Right forelimb (tissue), 1 donor: ENCODE measurements around the gene ATAT1.

Experiments used
- DNase-seq: peaks from one replicate; pipeline ENCODE4 v3.0.0-alpha.2; 2018

ATAT1 gene

DNA sequence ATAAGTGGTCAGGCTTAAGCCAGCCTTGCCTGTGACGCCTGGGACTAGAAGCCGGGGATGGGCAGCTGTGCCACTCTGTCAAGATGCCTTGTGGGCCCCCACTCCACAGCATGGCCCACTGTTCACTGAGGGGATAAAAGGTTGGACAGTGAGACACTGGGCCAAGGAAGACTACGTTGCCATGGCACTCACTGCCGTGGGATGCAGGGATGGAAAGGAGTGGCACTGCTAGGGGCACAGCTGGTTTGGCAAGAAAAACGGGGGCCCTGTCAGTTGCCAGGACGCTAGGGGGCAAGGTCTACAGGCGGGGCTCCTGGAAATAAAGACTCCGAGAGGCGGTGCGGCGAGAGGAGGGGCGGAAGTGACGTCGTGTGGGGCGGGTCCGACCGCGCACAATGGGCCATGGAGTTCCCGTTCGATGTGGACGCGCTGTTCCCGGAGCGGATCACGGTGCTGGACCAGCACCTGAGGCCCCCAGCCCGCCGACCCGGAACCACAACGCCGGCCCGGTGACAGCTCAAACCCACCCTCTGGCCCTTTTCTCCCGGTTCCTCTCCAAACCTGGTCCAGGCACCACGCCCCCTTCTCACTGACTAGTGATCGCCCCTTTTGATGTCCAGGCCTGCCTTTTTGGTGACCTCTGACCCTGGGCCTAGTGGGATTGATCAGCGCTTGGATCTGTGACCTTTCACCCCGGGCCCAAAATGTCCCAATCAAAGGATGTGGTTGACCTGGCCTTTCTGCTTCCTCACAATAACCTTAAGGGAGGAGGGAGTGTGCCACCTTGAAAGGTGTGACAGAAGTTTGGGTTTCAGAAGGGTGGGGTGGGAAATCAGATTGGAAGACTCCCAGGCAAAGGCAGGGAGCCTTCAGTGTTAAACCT, at the start of gene ATAT1:
TSS of gene ATAT1 (plus strand) at position 391 of the 883 bp plus-strand sequence.
- peak; percentile 92 for DNase-seq

DNA sequence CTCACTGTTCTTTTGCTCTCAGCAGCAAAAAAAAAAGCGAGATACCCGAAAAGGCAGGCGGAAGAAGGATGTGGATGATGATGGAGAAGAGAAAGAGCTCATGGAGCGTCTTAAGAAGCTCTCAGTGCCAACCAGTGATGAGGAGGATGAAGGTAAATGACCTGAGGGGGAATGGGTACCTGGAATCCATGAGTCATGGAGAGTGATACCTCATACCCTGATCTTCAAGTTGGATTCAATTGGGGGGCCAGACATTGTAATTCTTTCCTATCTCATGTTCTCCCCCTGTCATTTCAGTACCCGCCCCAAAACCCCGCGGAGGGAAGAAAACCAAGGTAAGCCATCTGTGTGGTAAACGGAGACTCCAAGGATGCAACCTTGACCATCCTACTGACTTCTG, 48.6 kb upstream of the ATAT1 start:
- DNase-seq = no peak

DNA sequence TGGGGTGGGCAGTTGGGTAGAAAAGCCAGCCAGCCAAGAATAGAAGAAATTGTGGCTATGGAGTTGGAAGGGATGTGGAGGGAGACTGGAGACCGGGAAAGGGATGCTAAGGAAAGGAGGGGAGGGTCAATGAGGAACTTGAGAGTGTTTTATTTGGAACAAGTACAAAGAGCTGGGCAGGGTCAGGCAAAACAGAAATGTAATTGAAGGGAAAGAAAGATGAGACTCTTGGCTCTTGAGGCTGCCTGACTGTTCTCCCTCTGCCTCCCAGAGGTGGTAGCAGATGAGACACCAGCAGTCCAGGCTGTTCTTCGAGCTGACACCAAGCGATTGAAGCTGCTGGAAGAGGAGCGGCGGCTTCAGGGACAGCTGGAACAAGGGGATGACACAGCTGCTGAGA, 42.8 kb upstream of the ATAT1 start:
- no peak for DNase-seq

DNA sequence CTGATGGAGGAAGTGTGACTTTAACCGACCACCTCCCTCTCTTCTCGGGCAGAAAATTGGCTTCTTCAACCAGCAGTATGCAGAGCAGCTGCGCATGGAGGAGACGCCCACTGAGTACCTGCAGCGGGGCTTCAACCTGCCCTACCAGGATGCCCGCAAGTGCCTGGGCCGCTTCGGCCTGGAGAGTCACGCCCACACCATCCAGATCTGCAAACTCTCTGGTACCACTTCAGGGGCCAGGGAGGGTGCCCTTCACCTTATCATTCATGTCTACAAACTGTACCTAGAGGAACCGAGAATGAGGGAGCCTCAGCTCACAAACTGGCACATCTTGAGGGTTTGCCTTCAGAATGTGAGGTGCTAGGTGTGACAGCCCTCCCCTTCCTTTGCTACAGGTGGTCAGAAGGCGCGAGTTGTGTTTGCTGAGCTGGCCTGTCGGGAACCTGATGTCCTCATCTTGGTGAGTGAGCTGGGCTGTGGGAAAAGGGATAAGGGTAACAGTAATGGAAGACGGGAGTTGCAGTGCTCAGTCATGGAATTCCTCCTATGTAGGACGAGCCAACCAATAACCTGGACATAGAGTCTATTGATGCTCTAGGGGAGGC, 36.8 kb upstream of the ATAT1 start:
- DNase-seq = no peak

DNA sequence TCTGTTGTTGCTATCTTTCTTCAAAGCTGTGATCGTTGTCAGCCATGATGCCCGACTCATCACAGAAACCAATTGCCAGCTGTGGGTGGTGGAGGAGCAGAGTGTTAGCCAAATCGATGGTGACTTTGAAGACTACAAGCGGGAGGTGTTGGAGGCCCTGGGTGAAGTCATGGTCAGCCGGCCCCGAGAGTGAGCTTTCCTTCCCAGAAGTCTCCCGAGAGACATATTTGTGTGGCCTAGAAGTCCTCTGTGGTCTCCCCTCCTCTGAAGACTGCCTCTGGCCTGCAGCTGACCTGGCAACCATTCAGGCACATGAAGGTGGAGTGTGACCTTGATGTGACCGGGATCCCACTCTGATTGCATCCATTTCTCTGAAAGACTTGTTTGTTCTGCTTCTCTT, 36.2 kb upstream of the ATAT1 start:
- DNase-seq = no peak

DNA sequence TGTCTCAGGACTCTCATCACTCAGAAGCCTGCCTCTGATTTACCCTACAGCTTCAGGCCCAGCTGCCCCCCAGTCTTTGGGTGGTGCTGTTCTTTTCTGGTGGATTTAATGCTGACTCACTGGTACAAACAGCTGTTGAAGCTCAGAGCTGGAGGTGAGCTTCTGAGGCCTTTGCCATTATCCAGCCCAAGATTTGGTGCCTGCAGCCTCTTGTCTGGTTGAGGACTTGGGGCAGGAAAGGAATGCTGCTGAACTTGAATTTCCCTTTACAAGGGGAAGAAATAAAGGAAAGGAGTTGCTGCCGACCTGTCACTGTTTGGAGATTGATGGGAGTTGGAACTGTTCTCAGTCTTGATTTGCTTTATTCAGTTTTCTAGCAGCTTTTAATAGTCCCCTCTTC, 35.7 kb upstream of the ATAT1 start:
- no peak for DNase-seq

DNA sequence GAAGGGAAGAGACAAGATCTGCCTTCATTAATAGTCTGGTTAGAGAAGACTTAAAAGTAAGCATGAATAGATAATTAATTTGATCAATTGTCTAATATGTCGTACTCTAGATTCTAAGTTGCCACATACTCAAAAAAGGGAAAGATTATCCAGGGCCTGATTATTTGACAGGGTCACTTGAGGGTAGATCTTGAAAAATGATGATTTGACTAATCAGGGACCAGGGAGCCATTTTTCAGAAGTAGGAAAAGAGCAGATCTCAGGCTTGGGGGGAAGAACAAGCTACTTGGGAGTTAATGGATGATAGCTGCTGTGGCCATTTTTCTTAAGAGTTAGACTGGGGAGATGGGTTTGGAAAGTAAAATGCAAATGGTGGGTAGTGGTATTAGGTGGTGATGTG, 34.4 kb upstream of the ATAT1 start:
- no peak for DNase-seq

DNA sequence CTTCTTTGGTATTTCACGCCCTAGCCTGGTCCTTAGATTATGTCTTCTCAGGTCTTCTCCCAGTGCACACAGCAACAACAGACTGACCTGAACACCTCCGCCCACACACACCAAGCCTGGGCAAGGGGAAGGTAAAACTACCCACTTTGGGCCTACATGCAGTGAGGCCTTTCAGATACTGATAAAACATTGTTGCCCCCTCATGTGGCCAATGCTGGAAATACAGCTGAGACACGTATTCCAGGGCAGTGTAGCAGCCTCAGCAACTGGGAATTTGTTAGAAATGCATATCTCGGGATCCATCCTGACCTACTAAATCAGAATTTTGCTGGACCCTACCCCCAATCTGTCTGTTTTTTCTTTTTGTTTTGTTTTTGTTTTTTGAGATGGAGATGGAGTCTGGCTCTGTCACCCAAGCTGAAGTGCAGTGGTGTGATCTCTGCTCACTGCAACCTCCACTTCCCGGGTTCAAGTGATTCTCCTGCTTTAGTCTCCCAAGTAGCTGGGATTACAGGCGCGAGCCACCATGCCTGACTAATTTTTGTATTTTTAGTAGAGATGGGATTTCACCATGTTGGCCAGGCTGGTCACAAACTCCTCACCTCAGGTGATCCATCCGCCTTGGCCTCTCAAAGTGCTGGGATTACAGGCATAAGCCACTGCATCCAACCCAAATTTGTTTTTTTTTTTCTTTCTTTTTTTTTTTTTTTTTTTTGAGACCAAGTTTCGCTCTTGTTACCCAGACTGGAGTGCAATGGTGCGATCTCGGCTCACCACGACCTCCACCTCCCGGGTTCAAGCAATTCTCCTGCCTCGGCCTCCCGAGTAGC, 29.1 kb upstream of the ATAT1 start:
- DNase-seq = peak; percentile 79

DNA sequence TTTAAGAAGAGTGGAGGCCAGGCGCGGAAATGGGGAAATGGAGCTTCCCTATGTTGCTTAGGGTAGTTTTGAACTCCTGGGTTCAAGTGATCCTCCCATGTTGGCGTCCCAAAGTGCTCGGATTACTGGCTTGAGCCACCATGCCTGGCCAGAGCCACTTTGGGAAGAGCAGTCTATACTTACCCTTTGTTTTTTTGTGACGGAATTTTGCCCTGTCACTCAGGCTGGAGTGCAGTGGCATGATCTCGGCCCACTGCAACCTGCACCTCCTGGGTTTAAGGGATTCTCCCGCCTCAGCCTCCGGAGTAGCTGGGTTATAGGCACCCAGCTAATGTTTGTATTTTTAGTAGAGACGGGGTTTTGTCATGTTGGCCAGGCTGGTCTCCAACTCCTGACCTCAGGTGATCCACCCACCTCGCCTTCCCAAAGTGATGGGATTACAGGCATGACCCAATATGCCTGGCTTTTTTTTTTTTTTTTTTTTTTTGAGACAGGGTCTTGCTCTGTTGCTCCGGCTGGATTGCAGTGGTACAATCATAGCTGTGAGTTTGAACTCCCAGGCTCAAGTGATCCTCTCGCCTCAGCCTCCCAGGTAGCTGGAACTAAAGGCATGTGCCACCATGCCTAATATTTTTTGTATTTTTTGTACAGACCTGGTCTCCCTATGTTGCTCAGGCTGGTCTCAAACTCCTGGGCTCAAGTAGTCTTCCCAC, 27.6 kb upstream of the ATAT1 start:
- no peak for DNase-seq

DNA sequence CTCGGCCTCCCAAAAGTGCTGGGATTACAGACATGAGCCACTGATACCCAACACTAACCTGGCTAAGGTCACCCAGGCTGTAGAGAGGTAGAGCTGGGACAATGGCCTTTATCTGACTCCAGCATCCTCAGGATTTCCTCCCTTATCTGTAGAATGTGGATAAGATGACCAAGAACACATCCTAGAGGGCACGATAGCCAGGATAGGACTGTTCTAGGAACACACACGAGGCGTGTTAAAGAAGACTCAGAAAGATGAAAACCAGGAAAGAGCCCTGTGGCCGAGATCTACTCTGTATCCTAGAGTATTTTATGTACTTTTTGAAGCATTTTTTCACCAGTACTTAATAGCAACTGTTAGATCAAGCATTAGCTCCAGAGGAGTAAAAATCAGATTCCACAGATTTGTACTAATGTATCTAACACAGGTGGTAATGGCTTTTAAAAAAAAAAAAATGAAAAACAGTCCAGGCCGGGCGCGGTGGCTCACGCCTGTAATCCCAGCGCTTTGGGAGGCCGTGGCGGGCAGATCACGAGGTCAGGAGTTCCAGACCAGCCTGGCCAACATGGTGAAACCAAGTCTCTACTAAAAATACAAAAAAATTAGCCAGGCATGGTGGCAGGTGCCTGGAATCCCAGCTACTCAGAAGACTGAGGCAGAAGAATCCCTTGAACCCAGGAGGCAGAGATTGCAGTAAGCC, 26.9 kb upstream of the ATAT1 start:
- no peak for DNase-seq

DNA sequence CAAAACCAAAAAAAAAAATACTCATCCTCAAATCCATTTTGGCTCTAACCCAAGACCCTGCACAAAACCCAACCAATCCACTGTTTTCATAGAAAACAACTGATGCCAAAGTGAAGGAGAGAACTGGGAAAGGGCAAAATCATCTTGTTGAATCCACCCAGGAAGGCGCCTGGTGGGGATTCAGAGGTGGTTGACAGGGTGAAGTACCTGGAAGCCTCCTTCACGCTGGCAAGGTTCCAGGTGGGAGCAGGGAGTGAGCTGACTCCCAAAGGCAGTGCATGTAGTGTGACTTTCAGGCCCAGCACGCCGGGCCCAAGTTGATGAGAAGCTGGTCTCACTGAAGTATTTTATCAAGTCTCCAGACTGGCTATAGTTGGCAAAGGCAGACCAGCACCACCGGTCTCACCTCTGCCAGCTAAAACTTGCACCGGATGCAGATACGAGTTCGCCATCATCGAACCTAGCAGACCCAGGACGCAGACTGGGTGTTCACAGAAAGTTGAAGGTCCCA, 26.2 kb upstream of the ATAT1 start:
- no peak for DNase-seq

DNA sequence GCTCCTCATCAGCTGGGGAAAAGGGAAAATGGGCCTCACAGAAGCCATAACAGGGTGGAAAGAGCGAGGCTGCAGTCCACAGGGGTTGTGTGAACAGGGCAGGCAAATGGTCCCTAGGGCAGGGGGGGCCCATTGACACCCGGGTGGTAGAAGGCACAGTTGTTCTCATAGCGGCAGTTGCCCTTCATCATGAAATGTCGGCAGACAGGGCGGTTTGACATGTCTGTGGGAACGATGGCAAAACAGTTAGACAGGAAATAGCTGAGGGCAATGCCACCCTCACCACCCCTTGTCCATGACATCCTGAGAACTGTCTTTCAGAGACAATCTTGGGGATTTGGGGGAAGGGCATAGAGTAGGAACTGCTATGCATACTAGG, 25.2 kb upstream of the ATAT1 start:
- DNase-seq = no peak

DNA sequence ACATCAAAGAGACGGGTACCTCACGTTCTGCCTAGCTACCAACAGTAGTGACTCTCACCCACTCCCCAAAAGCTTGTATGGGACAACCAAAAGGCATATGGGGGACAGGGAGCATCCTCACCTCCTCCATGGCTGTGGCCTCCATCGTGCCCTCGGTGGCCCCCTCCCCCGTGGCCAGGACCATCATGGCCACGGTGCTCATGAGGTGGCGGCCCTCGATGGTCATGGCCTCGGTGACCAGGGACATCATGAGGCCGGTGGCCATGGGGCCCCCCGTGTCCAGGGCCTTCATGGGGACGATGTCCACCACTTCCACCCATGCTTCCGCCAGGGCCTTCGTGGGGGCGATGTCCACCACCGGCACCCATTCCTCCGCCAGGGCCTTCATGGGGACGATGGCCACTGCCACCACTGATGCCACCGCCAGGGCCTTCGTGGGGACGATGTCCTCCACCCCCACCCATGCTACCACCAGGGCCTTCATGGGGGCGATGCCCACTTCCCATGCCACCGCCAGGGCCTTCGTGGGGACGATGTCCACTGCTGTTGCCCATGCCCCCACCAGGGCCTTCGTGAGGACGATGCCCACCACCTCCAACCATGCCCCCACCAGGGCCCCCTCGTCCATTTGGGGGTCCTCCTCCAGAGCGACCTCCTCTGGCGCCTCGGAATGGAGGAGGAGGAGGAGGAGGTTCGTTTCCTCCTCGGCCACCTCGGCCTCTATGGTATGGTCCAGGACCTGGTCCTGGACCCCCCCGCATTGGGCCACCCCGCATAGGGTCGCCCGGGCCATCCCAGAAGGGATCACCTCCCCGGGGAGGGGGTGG, 24.6 kb upstream of the ATAT1 start:
- DNase-seq = no peak

DNA sequence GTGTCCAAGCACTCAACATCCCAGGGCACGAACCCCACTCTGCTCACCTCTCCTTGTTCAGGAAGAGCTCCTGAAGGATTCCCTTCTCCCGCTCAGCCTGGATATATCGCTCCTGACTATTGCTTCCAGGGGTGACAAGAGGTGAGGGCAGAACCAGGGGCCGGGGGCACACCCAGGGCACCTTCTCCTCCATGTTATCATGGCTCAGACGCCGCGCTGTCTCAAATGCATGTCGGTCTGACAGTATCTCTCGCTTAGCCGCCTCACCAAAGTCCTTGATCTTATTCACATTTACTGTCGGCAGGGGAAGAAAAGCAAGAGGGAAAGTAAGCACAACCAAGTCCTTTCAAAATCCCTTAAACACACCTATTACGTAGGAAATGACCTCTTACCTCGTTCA, 22.7 kb upstream of the ATAT1 start:
- no peak for DNase-seq

DNA sequence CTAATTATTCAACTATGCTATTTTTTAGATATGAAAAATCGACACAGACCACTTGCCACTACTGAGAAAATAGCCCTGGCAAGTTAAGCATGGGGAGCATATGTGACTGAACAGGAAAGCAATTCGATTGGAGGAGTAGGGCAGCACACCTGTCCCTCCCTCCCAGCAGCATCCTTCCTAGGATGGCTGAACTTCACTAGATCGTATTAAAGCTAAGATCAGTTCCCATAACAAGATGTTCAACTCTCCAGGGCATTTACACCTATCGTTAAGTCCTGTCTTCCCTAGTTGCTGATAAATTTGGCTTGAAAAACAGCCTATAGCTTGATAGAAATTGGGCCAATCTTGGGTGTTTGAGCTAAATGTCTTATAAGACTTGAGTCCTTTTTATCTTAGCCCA, 16.6 kb upstream of the ATAT1 start:
- no peak for DNase-seq

DNA sequence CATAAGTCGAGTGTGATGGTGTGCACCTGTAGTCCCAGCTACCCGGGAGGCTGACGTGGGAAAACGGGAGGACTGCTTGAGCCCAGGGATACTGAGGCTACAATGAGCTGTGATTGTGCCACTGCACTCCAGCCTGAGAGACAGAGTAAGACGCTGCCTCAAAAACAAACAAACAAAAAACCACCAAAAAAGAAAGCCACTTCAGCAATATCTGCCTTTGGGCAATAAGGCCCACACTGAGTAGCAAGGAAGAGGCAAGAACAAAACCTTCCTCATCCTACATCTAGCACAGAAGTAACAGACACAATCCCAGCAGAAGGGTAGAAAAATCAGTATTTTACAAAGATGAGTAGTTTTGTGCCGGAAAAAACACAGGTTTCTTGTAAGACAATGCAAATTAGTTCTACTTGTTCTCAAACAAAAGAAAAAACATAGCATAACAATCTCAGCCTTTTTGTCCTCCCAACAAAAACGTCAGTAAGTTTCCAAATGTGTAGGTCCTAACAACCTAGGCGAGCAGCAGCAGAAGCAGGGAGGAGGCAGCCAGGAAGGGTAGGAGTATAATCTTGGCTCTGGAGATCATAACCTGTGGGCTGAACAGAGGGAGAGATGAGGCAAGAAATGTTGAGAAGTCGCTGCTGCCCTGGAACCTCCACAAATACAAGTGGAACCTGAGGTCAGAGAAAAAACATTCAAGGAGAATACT, 15.4 kb upstream of the ATAT1 start:
- DNase-seq = no peak

DNA sequence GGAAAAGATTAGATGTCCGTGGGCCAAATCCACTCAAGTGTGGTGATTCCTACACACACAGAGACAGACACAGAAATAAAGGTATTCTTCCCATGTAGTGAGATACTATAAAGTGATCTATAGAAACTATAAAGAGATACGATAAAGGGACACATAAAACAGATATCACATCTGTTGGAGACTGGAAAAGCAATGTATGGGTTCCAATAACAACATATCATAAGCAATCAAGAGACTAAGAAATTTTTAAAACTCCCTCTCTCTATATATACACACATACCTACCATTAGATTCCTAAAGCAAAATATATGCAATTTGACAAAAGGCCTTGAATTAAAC, 14.8 kb upstream of the ATAT1 start:
- no peak for DNase-seq

DNA sequence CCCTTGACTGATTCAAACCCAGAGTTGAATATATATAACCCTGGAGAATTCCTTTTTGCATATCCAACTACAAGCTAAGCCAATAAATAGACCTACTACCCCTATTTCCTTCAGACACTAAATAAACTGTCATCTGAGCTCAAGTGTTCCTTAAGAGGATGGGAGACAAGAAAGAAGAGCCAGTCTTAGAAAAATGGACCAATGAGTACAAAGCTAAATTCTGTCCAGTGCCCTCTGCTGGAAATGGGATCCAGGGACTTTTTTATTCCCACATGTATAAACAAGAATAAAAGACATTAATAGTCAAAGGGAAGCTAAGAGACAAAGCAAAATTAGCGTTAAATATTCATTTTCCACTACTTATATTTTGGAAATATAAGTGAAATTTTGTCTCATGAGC, 14.5 kb upstream of the ATAT1 start:
- no peak for DNase-seq

DNA sequence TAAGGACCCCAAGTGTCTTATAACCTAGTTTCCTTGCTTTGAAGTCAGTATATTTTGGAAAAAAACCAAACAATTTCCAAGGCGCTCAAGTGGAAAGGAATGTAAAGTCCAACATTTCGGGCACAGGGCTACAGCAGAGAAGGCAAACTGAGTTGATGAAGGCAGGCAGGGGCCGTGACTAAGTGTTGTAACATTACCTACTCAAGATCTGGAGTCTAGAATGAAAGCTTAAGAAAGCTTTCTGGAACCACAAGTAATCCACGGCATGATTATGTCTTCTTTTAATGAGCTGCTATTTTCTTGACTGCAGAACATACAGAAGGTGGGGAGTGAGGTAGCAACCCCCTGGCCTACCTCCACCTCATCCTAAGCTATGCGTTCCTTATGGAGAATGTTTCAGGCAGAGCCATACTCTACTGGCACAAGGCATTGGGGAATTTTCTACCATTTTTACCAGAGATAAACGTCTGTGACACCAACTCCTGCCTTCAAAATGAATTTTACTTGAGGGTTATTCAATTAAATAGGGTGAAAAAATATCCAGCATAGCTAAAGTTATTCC, 13.9 kb upstream of the ATAT1 start:
- DNase-seq = no peak

DNA sequence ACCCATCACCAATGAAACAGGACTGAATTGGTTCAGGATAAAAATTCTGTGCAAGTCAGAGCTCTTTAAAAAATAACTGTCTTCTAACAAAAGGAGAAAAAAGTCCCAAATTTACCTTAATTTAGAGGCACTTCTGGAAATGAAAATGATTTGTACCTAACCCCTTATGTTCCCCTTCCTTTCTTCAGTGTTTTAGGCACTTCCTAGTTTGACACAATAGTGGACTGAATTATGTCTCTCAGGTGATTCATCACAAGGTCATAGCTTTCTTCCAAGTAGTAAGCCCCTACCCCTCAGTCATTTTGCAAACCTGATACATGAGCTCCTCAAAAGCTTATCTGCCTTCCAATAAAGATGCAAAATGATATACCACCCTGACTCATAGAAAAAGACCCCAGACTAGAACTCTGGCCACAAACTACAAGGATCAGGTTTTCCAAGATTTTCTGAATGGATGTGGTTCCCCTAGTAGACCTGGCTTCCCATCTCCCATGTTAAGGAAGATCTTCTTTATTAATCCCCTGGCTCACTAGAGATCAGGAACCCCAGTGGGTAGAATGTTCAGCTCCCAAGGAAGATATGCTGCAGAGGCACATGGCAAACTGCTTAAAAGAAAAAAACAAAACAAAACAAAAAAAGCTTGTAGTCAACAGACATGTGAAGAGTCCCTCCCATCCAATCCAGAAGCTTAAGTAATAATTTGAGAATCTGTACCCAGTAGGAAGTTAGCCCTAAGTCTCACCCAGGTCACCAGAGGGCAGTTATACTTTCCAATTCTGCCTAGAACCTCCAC, 13.2 kb upstream of the ATAT1 start:
- no peak for DNase-seq
